GM18870 (cell line): ENCODE measurements around the gene PDLIM5.

Source experiments
- ATAC-seq: cut with Tn5 transposase; IDR thresholded peaks from one replicate; pipeline ENCODE4 v1.9.1; 2021; ENCODE audit warnings: moderate library complexity; ENCODE audit not compliant: unreplicated experiment

Gene PDLIM5

GRCh38 chr4:94523617-94524016, 71.9 kb downstream of the PDLIM5 start:
- ATAC-seq, result no peak

GRCh38 chr4:94525993-94526728, 74.4 kb downstream of the PDLIM5 start:
- ATAC-seq, result peak; percentile 80

GRCh38 chr4:94527556-94528233, 76.0 kb downstream of the PDLIM5 start:
- ATAC-seq, result no peak

- no peak for ATAC-seq
Observed at GRCh38 chr4:94528792-94529451, 77.2 kb downstream of the PDLIM5 start.

GRCh38 chr4:94530073-94530472, 78.3 kb downstream of the PDLIM5 start:
- no peak for ATAC-seq

- ATAC-seq, result no peak
Observed at GRCh38 chr4:94531991-94532789, 80.4 kb downstream of the PDLIM5 start.

- ATAC-seq, result no peak
Observed at GRCh38 chr4:94533405-94534223, 81.9 kb downstream of the PDLIM5 start.

GRCh38 chr4:94534401-94535312, 82.9 kb downstream of the PDLIM5 start:
- peak; percentile 94 for ATAC-seq

- no peak for ATAC-seq
Observed at GRCh38 chr4:94536049-94536448, 84.3 kb downstream of the PDLIM5 start.

- no peak for ATAC-seq
Observed at GRCh38 chr4:94536649-94537469, 85.1 kb downstream of the PDLIM5 start.

- ATAC-seq, result no peak
Observed at GRCh38 chr4:94537921-94538628, 86.3 kb downstream of the PDLIM5 start.

- ATAC-seq, result no peak
Observed at GRCh38 chr4:94540476-94540875, 88.7 kb downstream of the PDLIM5 start.

- no peak for ATAC-seq
Observed at GRCh38 chr4:94544811-94545210, 93.1 kb downstream of the PDLIM5 start.

- no peak for ATAC-seq
Observed at GRCh38 chr4:94545296-94545695, 93.6 kb downstream of the PDLIM5 start.

- ATAC-seq, result no peak
Observed at GRCh38 chr4:94546949-94547348, 95.2 kb downstream of the PDLIM5 start.

GRCh38 chr4:94548571-94548970, 96.8 kb downstream of the PDLIM5 start:
- no peak for ATAC-seq

GRCh38 chr4:94550352-94550751, 98.6 kb downstream of the PDLIM5 start:
- no peak for ATAC-seq

- ATAC-seq, result no peak
Observed at GRCh38 chr4:94550851-94551250, 99.1 kb downstream of the PDLIM5 start.
